PC-3 (cell line): Measurements from ENCODE around the gene CENPT.

ENCODE experiments used
- CTCF ChIP-seq: fragments of 300-600 bp; sonication (generic); conservative IDR thresholded peaks from 2 replicates; pipeline ENCODE4 v1.5.1; 2017; ENCODE audit warnings: antibody characterized with exemption, low read depth, mild to moderate bottlenecking, low read length
- EZH2 ChIP-seq: fragments of 300-600 bp; sonication (generic); IDR thresholded peaks from one replicate; pipeline ENCODE4 v1.6.1; 2017; ENCODE audit warnings: antibody characterized with exemption, mild to moderate bottlenecking, low read length; ENCODE audit not compliant: unreplicated experiment

GRCh38 chr16:67862623-67863583 lies 15.4 kb upstream of the CENPT start:
- no peak for TF ChIP-seq CTCF
- no peak for TF ChIP-seq EZH2
